ENCODE measurements around the gene NDUFB10. TPM values are rescaled to one million over a fixed set of nuclear protein-coding genes. Genes with fewer than 3 reads are reported as not detected.

The NDUFB10 gene
- total RNA-seq, 3 donors from 2014 or later (not counting 1 experiment from before 2014, with no cell fraction given), result 54.5 to 61.1 (median 59.5) TPM

GRCh38 chr16:1972490-1972877, 13.1 kb downstream of the NDUFB10 start:
- no peaks in the 10 kb centered on the region for H3K9me3 ChIP-seq (ENCODE audit: control insufficient read depth, insufficient read depth, low read length)
- DNase-seq (no peak), ATAC-seq (no peak)
- Mint-ChIP-seq H3K4me1 (peaks cover 18 to 23% of the 10 kb centered on the region in 2 donors), H3K9me3 (no peaks in the 10 kb centered on the region), H3K4me3 (peak overlapping the region; percentile 98), H3K36me3 (no peaks in the 10 kb centered on the region), H3K27me3 (ENCODE audit: low read depth in 2 of 2) (no peaks in the 10 kb centered on the region), H3K27ac (peak overlapping the region; percentile 97 to 98)
- peaks cover 30% of the 10 kb centered on the region for H3K36me3 ChIP-seq (ENCODE audit: control insufficient read depth, insufficient read depth, low read length)
- intact Hi-C loops (cut with micrococcal nuclease), result loop anchor here (1.0 kb wide), 1 partner anchor 8 kb away; the partner anchor contains the start of gene RPS2
- WGBS (ENCODE audit: insufficient coverage), result 5% methylated on average over 22 of the region's 22 CpGs
- no peak for TF ChIP-seq CTCF (IDR thresholded peaks at IDR 0.05)
- H3K4me1 ChIP-seq (ENCODE audit: control insufficient read depth, insufficient read depth, low read length), result peaks cover 27% of the 10 kb centered on the region
- H3K27ac ChIP-seq (ENCODE audit: low read length), result peak overlapping the region; percentile 97
- H3K27me3 ChIP-seq (ENCODE audit: control insufficient read depth, insufficient read depth, low read length), result no peaks in the 10 kb centered on the region
- H3K4me3 ChIP-seq (ENCODE audit: low read length), result peak overlapping the region; percentile 62

GRCh38 chr16:1973461-1974156, 14.3 kb downstream of the NDUFB10 start:
- intact Hi-C loops (cut with micrococcal nuclease), result no loop called here
- no peak overlapping the region for H3K4me3 ChIP-seq (ENCODE audit: low read length)
- H3K27ac Mint-ChIP-seq, result no peak overlapping the region
- H3K9me3 Mint-ChIP-seq, result no peaks in the 10 kb centered on the region
- peaks cover 40% of the 10 kb centered on the region for H3K36me3 ChIP-seq (ENCODE audit: control insufficient read depth, insufficient read depth, low read length)
- H3K27me3 Mint-ChIP-seq (ENCODE audit: low read depth in 2 of 2), result no peaks in the 10 kb centered on the region
- WGBS (ENCODE audit: insufficient coverage), result 95% methylated on average over 16 of the region's 16 CpGs
- H3K27ac ChIP-seq (ENCODE audit: low read length), result no peak overlapping the region
- no peaks in the 10 kb centered on the region for H3K9me3 ChIP-seq (ENCODE audit: control insufficient read depth, insufficient read depth, low read length)
- H3K27me3 ChIP-seq (ENCODE audit: control insufficient read depth, insufficient read depth, low read length), result no peaks in the 10 kb centered on the region
- no peak for DNase-seq
- no peak for TF ChIP-seq CTCF (IDR thresholded peaks at IDR 0.05)
- H3K4me1 ChIP-seq (ENCODE audit: control insufficient read depth, insufficient read depth, low read length), result peaks cover 27% of the 10 kb centered on the region
- no peak overlapping the region for H3K4me3 Mint-ChIP-seq
- H3K36me3 Mint-ChIP-seq, result no peaks in the 10 kb centered on the region
- H3K4me1 Mint-ChIP-seq, result peaks cover 18 to 23% of the 10 kb centered on the region in 2 donors
- ATAC-seq, result no peak

GRCh38 chr16:1974157-1975070, 15.1 kb downstream of the NDUFB10 start:
- Mint-ChIP-seq H3K27ac (no peak overlapping the region), H3K9me3 (no peaks in the 10 kb centered on the region), H3K4me1 (peaks cover 18 to 23% of the 10 kb centered on the region in 2 donors), H3K36me3 (no peaks in the 10 kb centered on the region), H3K4me3 (peak overlapping the region; percentile 28), H3K27me3 (ENCODE audit: low read depth in 2 of 2) (no peaks in the 10 kb centered on the region)
- H3K27ac ChIP-seq (ENCODE audit: low read length), result no peak overlapping the region
- intact Hi-C loops (cut with micrococcal nuclease), result no loop called here
- H3K4me1 ChIP-seq (ENCODE audit: control insufficient read depth, insufficient read depth, low read length), result peaks cover 27% of the 10 kb centered on the region
- WGBS (ENCODE audit: insufficient coverage), result 98% methylated on average over 42 of the region's 42 CpGs
- peaks cover 42% of the 10 kb centered on the region for H3K36me3 ChIP-seq (ENCODE audit: control insufficient read depth, insufficient read depth, low read length)
- no peak for DNase-seq
- no peak for TF ChIP-seq CTCF (IDR thresholded peaks at IDR 0.05)
- no peak for ATAC-seq
- H3K9me3 ChIP-seq (ENCODE audit: control insufficient read depth, insufficient read depth, low read length), result no peaks in the 10 kb centered on the region
- H3K27me3 ChIP-seq (ENCODE audit: control insufficient read depth, insufficient read depth, low read length), result peaks cover under 1% of the 10 kb centered on the region
- no peak overlapping the region for H3K4me3 ChIP-seq (ENCODE audit: low read length)

All from natural killer cell (primary cell).